ENCODE data around the gene IARS2.
"Not testable (repeated sequence)": the region's sequence is repeated elsewhere in the genome, so short reads cannot be mapped to it uniquely, and the experiment has no call there.

IARS2 gene

DNA sequence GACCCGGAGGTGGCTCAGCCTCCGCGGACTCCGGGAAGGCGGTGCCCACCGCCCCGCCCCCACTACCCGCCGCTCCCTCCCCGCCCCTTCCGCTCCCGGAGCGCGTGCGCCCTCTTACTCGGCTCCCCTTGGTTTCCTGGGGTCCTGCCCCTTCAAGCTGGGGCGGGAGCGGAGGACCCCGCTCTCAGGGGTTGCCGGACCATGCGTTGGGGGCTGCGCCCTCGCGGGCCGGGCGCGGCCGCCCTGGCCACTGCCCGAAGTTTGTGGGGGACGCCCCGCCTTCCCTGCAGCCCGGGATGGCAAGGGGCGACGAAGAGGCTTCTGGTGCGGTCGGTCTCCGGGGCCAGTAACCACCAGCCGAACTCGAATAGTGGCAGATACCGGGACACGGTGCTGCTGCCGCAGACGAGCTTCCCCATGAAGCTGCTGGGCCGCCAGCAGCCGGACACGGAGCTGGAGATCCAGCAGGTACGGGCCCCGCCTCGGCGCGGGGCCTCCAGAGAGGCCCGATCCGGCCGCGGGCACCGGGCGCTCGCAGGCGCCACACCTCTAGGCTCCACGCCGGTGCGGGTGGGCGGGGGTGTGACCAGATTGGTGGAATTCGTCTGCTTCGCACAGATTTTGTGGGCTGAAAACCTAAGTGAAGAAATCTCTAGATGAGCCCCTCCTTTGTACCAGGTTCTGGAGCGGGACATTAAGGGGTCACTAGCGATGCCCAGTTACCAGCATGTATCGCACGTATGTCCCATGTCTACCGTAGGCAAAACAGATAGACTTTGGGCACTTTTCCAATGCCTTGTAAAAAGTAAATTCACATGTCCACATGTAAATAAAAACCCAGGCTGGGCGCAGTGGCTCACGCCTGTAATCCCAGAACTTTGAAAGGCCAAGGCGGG, at the start of gene IARS2:
Gene IARS2, plus strand, starts transcription at position 117 of the 896 bp plus-strand sequence. Its CDS starts 85 bp downstream, at position 202.
- DNase-seq (ENCODE audit: low read depth): peak; percentile 59

DNA sequence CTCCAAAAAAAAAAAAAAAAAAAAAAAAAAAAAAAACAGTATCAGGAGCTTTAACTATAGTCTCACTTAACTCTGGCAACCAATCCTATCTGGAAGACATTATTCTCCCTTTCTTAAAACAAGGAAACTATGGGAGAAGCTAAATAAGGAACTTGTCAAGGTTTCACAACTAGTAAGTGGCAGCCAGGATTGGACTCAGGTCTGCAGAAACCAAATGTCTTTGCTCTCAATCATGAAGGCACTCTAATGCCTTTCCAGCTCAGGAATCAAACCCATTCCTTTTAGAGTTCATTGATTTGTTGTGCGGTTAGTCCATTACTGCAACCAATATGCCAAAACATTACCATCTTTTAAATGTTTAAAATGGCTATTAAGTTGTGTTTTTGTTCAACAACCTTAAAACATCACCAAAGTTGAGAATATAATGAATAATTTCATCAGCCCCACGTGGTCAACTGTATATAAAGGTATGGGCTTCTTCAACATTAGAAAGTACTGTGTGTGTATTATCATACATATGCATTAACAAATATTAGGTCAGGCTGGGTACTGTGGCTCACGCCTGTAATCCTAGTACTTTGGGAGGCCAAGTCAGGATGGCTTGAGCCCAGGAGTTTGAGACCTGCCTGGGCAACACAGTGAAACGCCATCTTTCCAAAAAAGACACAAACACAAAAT, 49.1 kb upstream of the IARS2 start:
- DNase-seq (ENCODE audit: low read depth): no peak

DNA sequence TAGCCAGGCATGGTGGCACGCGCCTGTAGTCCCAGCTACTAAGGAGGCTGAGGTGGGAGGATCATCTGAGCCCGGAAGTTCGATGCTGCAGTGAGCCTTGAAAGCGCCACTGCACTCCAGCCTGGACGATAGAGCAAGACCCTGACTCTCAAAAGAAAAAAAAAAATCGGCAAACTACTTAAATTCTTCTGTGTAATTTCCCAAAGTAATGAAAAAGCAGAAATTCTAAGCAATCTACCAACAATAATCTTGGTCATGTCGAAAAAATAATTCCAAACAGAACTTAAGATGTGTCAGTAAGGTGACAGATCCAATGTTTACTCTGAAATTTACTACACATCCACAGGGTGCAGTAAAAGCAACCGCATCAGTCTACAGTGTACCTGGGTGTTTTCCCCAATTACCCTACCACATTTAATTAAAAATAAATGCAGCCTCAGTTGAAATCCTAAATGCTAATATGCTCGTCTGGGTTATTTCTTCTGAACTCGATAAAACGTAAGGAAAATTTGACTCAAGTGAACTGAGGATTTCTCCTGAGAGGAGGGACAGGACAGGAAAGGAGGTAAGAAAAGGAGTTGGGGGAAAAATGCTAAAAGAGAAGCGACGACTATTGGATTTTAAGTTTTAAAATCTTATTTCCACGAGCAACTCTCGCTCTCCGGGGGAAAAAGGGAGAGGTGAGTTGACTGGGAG, 48.4 kb upstream of the IARS2 start:
- DNase-seq (ENCODE audit: low read depth): no peak

DNA sequence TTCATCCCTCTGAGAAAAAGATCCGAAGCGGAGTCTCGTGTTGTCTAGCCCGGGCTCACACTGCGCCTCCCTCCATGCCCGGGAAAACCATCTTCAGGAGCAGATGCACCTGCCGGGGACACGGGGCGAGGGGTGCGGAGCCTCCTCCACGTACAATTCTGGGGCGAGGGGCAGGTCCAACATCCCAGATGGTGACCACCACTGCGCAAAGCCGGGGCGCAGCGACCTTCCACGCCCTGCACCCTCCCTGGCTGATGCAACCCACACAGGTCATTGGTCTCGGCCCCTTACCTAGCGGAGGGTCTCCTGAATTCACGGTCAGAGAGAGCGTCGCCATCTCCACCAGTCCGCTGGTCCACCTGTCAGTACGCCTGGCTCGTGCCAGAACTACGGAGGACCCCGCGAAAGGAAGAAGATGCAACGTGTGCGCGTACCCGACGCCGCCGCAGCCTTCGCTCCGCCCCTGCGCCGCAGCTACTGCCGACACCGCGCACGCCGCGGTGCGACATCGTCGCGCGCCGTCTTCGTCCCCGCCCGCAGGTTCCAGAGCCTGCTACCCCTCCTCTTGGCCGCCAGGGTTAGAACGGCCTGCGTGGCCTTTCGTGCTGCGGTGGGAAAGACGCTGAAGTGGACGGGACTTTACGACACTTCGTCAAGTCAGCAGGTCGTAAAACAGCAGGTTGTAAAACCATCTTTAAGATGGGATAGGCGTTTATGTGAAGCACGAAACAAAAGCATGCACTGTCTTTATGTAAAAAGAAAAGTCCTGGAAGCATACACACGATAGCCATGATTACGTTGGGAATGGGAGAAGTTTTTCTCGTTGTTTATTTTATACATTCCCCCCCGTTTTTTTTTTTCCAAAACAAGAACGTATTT, 47.6 kb upstream of the IARS2 start, which contains the start of gene EPRS1:
Gene EPRS1, minus strand, starts transcription at position 454 of the 879 bp plus-strand sequence. Its CDS starts 117 bp downstream, at position 337.
- DNase-seq (ENCODE audit: low read depth): peak; percentile 95

DNA sequence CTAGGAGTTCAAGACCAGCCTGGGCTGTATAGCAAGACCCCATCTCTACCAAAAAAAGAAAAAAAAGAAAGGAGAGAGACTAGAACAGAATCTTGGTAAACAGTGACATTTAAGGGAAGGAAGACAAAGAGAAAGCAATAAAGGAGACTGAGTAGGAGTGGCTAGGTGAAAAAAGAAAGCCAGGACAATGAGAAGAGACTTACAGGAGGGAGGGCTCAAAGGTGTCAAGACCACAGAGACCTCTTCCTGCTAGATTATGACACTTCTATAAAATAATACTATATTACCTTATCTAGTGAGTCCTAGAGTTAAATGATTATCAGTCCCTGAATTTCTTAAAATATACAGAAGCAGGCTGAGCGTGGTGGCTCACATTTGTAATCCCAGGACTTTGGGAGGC, 37.6 kb upstream of the IARS2 start:
- no peak for DNase-seq (ENCODE audit: low read depth)

DNA sequence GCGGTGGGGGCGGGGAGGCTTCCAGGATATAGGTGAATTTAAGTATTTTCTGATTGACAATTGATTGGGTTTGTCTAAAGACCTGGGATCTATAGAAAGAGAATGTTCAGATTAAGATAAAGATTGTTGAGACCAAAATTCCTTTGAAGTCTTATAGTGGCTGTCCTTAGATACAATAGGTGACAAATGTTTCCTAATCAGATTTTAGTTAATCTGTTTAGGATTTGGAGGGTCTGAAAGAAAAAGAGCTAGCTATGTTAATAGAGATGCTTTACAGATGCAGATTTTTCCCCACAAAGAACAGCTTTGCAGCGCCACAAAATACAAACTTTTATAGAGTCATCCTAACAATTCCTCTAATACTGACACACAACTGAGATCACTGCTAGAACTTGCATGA, 33.1 kb upstream of the IARS2 start:
- no peak for DNase-seq (ENCODE audit: low read depth)

DNA sequence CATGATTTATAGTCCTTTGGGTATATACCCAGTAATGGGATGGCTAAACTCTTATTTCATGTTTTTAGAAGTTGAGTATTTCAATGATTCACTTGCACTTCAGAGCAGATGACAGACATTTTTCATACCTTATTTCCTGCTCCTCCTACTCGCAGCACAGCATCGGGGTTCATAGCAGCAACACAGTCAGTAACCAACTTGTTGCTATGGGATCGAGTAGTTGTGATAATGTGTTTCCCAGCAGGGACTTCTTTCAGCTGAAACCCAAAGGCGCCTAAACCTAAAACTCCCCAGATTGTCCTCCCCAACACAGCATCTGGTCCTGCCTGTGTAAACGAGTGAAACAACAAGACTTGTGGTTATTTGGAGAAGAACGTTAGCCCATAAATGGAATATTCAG, 31.3 kb upstream of the IARS2 start:
- no peak for DNase-seq (ENCODE audit: low read depth)

DNA sequence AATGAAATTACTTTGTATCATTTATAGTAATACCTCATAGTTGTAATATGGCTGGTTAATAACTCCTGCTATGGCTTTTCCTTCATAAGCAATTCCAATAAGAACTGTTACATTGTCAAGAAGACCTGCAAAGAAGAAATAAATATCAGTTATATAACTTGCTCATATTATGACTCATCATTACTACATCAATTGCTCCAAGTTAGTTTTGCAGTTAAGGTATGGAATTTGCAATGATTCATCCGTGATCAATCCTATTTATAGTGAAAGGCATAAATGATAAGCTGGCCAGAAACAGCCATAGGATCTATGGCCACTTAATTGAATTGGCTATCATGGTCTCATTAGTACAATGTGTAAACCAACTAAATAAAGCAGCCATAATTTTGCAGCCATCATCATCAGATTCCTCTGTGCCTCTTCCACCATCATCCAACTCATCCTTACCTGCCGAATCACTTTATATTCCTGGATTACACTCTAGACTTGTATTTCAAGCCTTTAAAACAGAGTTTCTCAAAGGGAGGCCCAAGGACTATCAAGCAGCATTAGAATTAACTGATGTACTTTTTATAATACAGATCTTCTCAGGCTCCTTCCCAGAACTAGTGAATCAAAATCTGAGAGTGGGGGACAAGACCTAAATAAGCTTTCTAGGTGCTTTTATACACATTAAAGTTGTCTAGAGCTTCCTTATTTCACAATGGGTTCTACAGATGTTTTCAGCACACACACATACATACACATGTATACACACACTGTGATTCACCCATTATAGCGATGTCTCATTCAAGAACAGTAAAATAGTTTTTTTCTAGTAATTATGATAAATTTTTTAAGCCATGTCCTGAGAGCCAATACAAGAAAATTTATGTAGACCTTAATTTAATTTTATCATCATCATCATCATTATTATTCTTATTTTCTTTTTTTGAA, 26.4 kb upstream of the IARS2 start:
- no peak for DNase-seq (ENCODE audit: low read depth)

DNA sequence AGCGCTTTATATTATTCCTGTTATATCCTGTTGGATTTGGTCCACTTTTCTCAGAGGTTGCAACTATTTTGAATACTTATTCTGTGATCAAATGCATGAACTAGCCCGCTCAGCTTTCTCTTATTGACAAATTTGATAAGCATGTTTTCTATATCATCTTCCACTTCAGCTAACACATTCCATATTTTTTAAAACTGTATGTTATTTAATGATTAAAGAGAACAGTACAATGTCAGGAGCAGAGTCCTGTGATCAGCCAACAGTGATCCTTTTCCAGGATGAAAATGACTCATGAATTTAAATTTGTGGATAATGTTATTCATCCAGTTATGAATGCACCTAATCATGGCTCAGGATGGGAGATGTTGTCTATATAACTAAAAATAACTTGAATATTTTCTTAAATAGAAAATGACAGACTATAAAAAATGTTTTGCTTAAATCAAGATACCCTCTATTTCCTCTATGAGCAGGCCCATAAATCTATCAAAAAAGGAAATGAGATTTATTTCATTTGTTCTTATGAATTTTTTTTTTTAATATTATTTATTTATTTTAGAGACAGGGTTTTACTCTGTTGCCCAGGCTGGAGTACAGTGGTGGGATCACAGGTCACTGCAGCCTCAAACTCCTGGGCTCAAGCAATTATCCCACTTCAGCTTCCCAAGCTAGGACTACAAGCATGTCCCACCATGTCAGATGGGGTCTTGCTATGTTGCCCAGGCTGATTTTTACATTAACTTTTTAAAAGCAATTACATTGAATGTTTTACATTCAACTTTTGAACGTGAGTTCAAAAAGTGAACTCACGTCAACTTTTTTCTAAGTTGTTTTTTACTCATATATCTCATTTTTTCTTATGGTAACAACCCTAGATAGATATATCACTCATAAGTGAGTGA, 16.8 kb upstream of the IARS2 start:
- DNase-seq (ENCODE audit: low read depth): no peak

DNA sequence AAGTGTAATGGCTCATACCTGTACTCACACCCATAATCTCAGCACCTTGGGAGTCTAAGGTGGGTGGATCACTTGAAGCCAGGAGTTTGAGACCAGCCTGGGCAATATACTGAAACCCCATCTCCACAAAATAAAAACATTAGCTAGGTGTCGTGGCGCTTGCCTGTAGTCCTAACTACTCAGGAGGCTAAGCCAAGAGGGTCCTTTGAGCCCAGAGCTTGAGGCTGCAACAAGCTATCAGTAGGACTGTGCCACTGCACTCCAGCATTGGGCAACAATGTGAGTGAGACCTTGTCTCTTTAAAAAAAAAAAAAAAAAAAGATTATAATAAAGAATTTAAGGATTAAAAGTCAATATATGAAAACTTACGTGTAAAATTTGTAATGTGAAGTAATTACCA, 16.0 kb upstream of the IARS2 start:
- DNase-seq (ENCODE audit: low read depth): no peak

DNA sequence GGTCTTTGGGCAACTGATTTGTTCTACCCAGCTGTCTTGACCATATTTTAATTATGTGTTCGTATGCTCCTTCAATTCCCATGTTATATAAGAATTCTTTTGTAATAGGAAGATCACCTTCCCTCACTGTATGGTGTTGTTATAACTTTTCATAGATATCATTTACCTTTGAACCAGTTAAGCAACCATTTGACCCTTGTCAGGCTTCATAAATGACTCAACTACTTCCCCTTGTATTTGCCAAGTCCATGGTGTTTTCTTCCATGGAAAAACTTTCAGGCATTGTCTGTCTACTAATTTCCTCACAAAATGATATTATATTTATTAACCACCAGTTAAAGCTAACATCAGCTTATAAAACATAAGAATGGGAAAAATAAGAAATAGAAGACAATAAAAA, 9.5 kb upstream of the IARS2 start:
- no peak for DNase-seq (ENCODE audit: low read depth)

DNA sequence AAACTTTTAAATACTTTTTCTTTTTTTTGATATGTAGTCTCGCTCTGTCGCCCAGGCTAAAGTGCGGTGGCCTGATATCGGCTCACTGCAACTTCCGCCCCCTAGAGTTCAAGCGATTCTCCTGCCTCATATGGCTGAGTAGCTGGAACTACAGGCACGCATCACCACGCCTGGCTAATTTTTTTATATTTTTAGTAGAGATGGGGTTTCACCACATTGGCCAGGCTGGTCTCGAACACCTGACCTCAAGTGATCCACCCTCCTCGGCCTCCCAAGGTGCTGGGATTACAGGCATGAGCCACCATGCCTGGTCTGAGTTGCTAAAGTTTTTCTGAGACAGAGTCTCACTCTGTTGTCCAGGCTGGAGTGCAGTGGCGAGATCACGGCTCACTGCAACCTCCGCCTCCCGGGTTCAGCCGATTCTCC, 7.7 kb upstream of the IARS2 start:
- DNase-seq (ENCODE audit: low read depth): not testable (repeated sequence)

DNA sequence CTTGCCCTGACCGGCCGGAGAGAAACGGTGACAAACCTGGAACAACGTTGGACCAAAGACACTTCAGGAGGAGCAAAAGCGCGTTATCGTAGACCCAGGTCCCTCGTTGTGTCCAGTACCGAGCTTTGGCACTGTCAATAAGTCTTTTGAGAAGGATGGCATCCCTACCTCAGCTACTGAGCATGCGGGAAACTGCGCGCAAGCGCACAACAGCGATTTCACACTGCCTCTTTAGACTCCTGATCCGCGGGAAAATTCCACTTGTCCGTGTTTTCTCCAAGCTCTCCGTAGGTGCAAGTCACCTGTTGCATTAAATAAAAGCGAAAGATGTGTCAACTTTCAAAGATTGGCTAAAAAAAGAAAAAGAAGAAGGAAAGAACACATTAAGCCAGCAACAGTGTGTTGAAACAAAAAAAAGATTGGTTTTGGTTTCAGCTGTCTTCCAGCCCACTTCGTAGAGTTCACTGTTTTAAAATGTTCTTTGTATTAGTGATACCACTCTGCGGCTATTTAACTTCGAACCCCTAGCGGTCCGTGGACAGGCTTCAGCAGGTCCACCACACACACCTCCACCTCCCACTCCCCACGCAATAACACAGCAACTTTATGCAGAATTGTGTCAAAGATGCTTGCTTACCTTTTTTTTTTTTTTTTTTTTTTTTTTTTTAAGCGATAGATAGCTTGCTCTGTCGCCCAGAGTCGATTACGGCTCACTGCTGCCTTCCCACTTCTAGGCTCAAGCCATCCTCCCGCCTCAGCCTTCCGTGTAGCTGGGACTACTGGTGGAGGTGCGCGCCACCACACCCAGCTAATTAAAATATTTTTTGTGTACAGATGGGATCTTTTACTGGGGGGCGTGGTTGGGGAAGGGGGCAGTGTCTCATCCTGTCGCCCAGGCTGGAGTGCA, 4.0 kb upstream of the IARS2 start, which contains the start of gene BPNT1:
Gene BPNT1, minus strand, starts transcription at position 139 of the 907 bp plus-strand sequence. CDS start 9,942 bp downstream, outside the sequence.
- peak; percentile 85 for DNase-seq (ENCODE audit: low read depth)

DNA sequence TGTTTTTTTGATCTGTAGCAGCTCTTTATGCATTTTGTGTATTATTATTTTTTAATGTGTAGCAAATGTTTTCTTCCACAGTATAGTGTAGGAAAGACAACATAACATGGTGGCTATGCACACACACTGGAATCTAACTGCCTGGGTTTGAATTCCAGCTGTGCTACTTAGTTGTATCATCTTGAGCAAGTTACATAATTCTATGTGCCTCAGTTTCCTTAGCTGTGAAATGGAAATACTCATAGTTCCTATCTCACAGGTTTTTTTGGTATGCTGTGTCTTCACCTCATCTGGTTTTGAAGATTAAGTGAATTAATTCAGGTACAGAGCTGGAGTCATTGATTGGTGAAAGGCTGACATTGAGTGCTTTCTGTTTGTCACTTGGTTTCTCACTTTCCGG, 1.2 kb upstream of the IARS2 start:
- DNase-seq (ENCODE audit: low read depth): no peak

DNA sequence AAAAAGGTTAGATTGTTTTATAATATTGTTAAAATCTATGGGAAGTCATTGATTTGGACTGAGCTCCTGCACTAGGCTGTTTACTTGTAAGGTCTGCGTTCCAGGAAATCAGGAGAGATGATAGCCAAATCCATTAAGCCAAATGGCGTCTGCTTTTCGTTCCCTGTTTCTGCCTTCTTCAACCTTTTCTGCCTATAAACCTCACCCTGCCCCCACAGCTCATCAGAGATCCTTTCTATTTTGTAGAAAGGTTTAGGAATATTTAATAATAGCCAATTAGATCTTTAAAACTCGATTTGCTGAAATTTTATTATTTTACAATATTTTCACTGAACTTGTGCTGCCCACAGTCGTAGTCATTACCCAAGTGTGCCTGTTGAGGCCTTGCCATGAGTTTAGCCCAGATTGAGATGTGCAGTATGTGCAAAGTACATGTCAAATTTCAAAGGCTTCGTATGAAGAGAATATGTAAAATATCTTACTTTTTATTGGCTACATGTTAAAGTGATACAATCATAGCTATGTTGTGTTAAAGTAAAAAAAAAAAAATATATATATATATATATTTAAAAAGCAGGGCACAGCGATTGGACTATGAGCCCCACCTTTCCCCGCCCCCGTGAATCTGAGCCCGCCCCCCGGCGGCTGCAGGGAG, 444 bp upstream of the IARS2 start:
- DNase-seq (ENCODE audit: low read depth): no peak

DNA sequence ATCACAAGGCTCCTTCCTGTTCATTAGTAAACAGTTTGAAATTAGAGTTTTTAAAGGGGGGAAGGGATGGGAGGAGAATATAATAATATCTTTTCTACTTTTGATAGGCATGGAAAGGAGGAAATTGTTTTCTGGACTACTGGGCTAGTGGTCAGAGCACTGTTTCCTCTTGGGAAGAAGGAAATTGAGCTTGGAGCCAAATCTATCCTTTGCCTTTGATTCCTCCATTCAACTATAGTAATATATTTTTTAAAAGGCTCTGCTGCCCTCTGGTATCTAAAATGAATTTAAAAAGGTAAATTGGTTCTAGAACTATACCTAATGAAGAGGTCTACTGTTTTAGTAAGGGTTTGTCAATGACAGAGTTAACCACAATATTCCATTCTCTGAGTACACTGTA, 5.9 kb downstream of the IARS2 start:
- no peak for DNase-seq (ENCODE audit: low read depth)

DNA sequence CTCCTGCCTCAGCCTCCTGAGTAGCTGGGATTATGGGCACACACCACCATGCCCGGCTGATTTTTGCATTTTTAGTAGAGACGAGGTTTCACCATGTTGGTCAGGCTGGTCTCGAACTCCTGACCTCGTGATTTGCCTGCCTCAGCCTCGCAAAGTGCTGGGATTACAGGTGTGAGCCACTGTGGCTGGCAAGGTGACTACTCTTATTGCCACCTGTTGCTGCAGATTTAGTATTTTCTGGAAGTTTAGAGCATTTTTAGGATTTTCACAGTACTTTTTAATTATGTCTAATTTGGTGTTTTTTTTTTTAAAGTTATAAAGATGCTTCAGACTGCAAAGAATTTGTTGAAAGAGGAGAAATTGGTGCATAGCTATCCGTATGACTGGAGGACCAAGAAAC, 16.5 kb downstream of the IARS2 start:
- not testable (repeated sequence) for DNase-seq (ENCODE audit: low read depth)

DNA sequence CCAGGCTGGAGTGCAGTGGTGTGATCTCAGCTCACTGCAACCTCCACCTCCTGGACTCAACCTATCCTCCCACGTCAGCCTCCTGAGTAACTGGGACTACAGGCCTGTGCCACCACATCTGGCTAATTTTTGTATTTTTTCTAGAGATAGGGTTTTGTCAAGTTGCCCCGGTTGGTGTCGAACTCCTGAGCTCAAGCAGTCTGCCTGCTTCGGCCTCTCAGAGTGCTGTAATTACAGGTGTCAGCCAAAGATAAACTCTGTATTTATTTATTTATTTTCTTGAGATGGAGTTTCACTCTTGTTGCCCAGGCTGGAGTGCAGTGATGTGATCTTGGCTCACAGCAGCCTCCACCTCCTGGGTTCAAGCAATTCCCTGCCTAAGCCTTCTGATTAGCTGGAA, 18.7 kb downstream of the IARS2 start:
- not testable (repeated sequence) for DNase-seq (ENCODE audit: low read depth)

Measured in GM04504 (cell line).